Upper lobe of left lung (tissue), 4 donors: ENCODE measurements around the gene DPH5.

Experiments
- EP300 ChIP-seq, 4 donors: sonication (generic); formaldehyde crosslinking; IDR thresholded peaks; one replicate each; pipeline ENCODE4 v1.5.1; 2017; ENCODE audit warnings: antibody characterized with exemption in 4 of 4, control low read depth in 2 of 4
- POLR2AphosphoS5 ChIP-seq, 2 donors: sonication (generic); formaldehyde crosslinking; IDR thresholded peaks; one replicate each; pipeline ENCODE4 v1.5.1; 2017; ENCODE audit warnings: antibody characterized with exemption in 2 of 2
- TF ChIP-seq, protein P1 (sequence below), 6 experiments: fragments of 450-650 bp in 4 of 6; fragments of 200-600 bp in 2 of 6; sonication (generic) in 2 of 6; IDR thresholded peaks; one replicate each; pipeline ENCODE4 v1.5.1; 2016 to 2019; ENCODE audit warnings: antibody characterized with exemption in 6 of 6

- TF ChIP-seq, protein P1, sequence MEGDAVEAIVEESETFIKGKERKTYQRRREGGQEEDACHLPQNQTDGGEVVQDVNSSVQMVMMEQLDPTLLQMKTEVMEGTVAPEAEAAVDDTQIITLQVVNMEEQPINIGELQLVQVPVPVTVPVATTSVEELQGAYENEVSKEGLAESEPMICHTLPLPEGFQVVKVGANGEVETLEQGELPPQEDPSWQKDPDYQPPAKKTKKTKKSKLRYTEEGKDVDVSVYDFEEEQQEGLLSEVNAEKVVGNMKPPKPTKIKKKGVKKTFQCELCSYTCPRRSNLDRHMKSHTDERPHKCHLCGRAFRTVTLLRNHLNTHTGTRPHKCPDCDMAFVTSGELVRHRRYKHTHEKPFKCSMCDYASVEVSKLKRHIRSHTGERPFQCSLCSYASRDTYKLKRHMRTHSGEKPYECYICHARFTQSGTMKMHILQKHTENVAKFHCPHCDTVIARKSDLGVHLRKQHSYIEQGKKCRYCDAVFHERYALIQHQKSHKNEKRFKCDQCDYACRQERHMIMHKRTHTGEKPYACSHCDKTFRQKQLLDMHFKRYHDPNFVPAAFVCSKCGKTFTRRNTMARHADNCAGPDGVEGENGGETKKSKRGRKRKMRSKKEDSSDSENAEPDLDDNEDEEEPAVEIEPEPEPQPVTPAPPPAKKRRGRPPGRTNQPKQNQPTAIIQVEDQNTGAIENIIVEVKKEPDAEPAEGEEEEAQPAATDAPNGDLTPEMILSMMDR (IDR thresholded peaks at IDR 0.05), result no peak
- no peak for TF ChIP-seq POLR2AphosphoS5 (IDR thresholded peaks at IDR 0.05)
- TF ChIP-seq EP300 (IDR thresholded peaks at IDR 0.05), result no peak
Measured at GRCh38 chr1:100952104-100952745, 73.4 kb downstream of the DPH5 start.
